ENCODE measurements around the gene EFNA4.

EFNA4 gene

GRCh38 chr1:155026588-155026987 lies 37.0 kb upstream of the EFNA4 start:
- no peak for TF ChIP-seq CTCF (conservative IDR thresholded peaks at IDR 0.05)
- H3K27ac ChIP-seq: no peak overlapping the region

- H3K27ac ChIP-seq: no peak overlapping the region
- TF ChIP-seq CTCF (conservative IDR thresholded peaks at IDR 0.05): no peak
Observed at GRCh38 chr1:155029513-155030242, 33.9 kb upstream of the EFNA4 start.

GRCh38 chr1:155030243-155030795 lies 33.2 kb upstream of the EFNA4 start:
- no peak for TF ChIP-seq CTCF (conservative IDR thresholded peaks at IDR 0.05)
- H3K27ac ChIP-seq: no peak overlapping the region

GRCh38 chr1:155030899-155031298 lies 32.6 kb upstream of the EFNA4 start:
- no peak for TF ChIP-seq CTCF (conservative IDR thresholded peaks at IDR 0.05)
- H3K27ac ChIP-seq: no peak overlapping the region

GRCh38 chr1:155032886-155033285 lies 30.7 kb upstream of the EFNA4 start:
- no peak overlapping the region for H3K27ac ChIP-seq
- TF ChIP-seq CTCF (conservative IDR thresholded peaks at IDR 0.05): no peak

GRCh38 chr1:155033524-155033923 lies 30.0 kb upstream of the EFNA4 start, which contains the start of the genes DCST1 and DCST2:
DCST1 (plus strand) TSS chr1:155033824; CDS start chr1:155034037, 213 bp downstream.
DCST2 (minus strand) TSS chr1:155033781; CDS start chr1:155033701, 80 bp downstream.
- no peak within 1 kb of the TSS for H3K27ac ChIP-seq
- no peak for TF ChIP-seq CTCF (conservative IDR thresholded peaks at IDR 0.05)

- TF ChIP-seq CTCF (conservative IDR thresholded peaks at IDR 0.05): no peak
Observed at GRCh38 chr1:155034318-155035208, 29.0 kb upstream of the EFNA4 start.

More at GRCh38 chr1:155034318-155035208, 29.0 kb upstream of the EFNA4 start:
- H3K27ac ChIP-seq: no peak overlapping the region

Measured in VCaP (cell line).